Activated naive CD8-positive, alpha-beta T cell treated with anti-CD3 and anti-CD28 coated beads, Interleukin-2, amount 10 ng/mL, durations not matched to agents 7 days and 5 days (primary cell): ENCODE data around the gene BGN. TPM values are rescaled to one million over a fixed set of nuclear protein-coding genes. Genes with fewer than 3 reads are reported as not detected.

ENCODE experiments used
- ATAC-seq: fragments of 150-1000 bp; cut with Tn5 transposase; one replicate; pipeline ENCODE4 v1.10.0; 2021; ENCODE audit warnings: low read depth, moderate library complexity
- POLR2A ChIA-PET: fragments of 350-600 bp; sonication (Branson Sonifier 250); formaldehyde crosslinking; loops from one replicate; lab custom pipeline; 2021; ENCODE audit warnings: antibody characterized with exemption; lab: Charles Lee
- DNase-seq: peaks from one replicate; pipeline ENCODE4 v3.0.0; 2021
- H3K27ac Mint-ChIP-seq: one replicate; pipeline ENCODE4 v1.8.0; 2022; ENCODE audit warnings: mild to moderate bottlenecking, mixed read lengths
- H3K27me3 Mint-ChIP-seq: one replicate; pipeline ENCODE4 v1.8.0; 2022; ENCODE audit warnings: mild to moderate bottlenecking, moderate library complexity, mixed read lengths
- H3K36me3 Mint-ChIP-seq: one replicate; pipeline ENCODE4 v1.8.0; 2021; ENCODE audit warnings: mild to moderate bottlenecking, mixed read lengths
- H3K4me1 Mint-ChIP-seq: one replicate; pipeline ENCODE4 v1.8.0; 2021; ENCODE audit warnings: mixed read lengths
- H3K4me3 Mint-ChIP-seq: one replicate; pipeline ENCODE4 v1.8.0; 2022; ENCODE audit warnings: mild to moderate bottlenecking, moderate library complexity, mixed read lengths
- H3K9me3 Mint-ChIP-seq: one replicate; pipeline ENCODE4 v1.8.0; 2021; ENCODE audit warnings: mixed read lengths
- total RNA-seq, 2 experiments: library from RNA; stranded (reverse); gene quantifications; one replicate each; pipeline ENCODE4 v1.2.3, GENCODE V29; 2021

BGN gene
- total RNA-seq, 2 experiments from 2014 or later = not detected

DNA sequence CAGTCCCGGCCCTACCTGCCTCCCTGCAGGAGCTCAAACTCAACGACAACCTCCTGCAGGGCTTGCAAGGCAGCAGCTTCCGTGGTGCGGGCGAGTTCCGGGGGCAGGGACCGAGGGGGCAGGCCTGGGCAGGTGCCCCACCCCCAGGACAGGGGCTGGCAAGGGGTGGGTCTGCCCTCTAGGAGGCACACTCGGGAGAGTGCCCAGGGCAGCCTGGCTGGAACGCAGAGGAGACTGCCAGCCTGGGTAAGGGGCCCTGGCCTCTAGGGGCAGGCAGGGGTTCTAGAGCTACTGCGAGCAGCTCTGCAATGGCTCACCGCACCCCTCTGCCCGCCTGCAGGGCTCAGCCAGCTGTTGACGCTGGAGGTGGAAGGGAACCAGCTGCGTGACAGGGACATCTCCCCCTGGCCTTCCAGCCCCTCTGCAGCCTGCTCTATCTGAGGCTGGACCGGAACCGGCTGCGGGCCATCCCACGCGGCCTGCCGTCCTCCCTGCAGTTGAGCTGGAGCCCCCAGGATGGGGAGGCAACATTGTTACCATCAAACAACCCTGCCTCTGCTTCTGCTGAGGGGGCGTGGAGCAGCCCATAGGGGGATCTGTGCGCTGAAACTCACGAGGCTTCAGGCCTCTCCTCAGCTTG lies 12.3 kb upstream of the BGN start:
- DNase-seq (no peak), ATAC-seq (no peak)
- Mint-ChIP-seq H3K9me3 (no peaks in the 10 kb centered on the region), H3K4me1 (no peaks in the 10 kb centered on the region), H3K27me3 (no peaks in the 10 kb centered on the region), H3K4me3 (no peak overlapping the region), H3K27ac (no peak overlapping the region), H3K36me3 (no peaks in the 10 kb centered on the region)
- POLR2A ChIA-PET = no interaction called here

DNA sequence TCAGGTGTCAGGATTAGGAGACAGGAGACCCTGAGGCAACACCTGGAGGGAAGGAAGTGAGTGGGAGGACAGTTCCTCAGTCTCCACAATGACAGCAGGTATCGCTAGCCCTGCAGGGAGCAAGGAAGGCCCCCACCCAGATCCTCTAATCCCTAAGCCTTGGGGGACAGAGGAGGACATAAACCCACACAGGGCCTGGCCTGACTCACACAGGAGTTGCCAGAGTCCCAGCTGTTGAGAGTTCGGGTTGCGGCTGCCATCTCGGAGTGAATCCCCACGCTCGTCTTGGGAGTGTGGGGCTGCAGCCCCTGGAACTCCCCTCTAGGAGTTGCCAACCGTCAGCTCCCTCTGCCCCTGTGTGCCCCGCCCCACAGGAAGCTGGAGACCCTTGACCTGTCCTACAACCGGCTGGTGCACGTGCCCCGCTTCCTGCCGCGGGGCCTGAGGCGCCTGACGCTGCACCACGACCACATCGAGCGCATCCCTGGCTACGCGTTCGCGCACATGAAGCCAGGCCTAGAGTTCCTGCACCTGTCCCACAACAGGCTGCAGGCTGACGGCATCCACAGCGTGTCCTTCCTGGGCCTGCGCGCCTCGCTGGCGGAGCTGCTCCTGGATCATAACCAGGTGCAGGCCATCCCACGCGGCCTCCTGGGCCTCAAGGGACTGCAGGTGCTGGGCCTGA lies 9.2 kb upstream of the BGN start:
- POLR2A ChIA-PET = no interaction called here
- Mint-ChIP-seq H3K27me3 (no peaks in the 10 kb centered on the region), H3K4me1 (no peaks in the 10 kb centered on the region), H3K9me3 (no peaks in the 10 kb centered on the region), H3K27ac (no peak overlapping the region), H3K36me3 (no peaks in the 10 kb centered on the region), H3K4me3 (no peak overlapping the region)
- no peak for ATAC-seq
- no peak for DNase-seq

DNA sequence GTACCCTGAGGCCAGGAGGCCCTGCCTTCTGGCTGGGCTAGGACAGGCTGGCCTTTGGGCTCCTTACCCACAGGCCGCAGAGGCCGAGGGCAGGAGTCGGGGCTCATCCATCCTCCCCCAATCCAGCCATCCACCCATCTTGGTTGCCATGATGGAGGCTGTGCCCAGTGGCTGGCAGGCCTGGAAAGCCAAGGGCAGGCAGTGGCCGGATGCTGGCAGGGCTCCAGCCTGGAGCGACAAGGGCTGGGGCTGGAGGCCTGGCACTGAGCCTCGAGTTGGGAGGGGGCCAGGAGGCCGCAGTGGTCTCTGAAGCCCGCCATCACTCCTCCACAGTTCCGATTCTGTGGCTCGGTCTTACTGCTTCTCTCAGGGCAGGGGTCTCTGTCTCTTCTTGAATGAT lies 8.6 kb upstream of the BGN start:
- Mint-ChIP-seq H3K9me3 (no peaks in the 10 kb centered on the region), H3K27ac (no peak overlapping the region), H3K4me1 (no peaks in the 10 kb centered on the region), H3K36me3 (no peaks in the 10 kb centered on the region), H3K4me3 (no peak overlapping the region), H3K27me3 (no peaks in the 10 kb centered on the region)
- ATAC-seq (no peak), DNase-seq (no peak)
- POLR2A ChIA-PET = no interaction called here

DNA sequence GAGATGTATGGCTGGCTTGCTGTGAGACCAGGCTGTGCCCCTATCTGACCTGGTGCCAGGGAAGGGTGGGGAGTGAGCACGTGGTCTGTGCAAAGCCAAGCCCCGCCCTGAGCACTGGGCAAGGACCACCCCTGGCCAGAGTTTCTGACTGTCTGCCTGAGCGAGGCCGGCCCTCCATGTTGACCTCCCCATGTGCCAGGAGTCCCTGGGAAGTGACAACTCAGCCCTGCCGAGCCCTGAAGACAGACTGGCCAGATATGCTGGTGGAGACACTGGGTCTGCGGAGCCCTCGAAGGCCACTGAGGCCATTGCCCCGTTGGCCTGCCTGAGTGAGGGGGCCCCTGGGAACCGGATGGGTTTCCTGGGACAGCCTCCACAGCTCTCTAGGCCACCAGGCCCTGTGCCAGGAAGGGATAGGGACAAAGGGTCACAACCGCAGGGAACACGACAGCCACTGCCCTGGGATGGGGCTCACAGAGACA lies 7.1 kb upstream of the BGN start:
- POLR2A ChIA-PET = no interaction called here
- Mint-ChIP-seq H3K4me1 (no peaks in the 10 kb centered on the region), H3K4me3 (no peak overlapping the region), H3K27ac (no peak overlapping the region), H3K36me3 (no peaks in the 10 kb centered on the region), H3K27me3 (no peaks in the 10 kb centered on the region), H3K9me3 (no peaks in the 10 kb centered on the region)
- DNase-seq = no peak
- ATAC-seq = no peak

DNA sequence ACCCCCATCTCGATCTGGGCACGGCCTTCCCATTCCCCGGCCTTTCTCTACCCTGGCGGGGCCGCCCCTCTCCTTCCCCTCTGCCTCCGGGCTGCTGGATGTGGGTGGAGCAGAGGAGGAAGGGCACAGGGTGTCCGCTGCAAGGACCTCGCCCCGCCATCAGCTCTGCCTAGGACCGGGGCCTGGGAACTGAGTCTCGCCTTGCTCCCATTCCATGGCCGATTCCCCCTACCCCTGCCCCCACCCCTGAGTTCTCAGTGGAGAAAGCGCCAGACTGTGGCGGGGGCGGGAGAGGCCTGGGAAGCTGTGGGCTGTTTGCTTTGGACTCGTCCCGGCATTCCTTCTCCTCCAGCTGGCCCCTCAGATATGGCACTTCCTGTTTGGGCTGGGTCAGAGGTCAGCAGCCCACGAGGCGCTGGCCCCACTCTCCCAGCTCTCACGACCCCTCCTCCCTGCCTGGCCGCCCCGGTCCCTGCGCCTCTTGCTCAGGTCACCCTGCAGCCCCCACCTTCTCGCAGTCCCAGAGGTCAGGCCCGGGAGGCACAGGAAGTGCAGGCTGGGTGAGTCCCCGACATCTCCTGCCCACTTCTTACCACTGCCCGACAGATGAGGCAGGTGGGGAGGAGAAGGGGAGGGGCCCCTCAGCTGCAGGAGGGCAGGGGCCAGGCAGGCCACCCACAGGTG lies 6.4 kb upstream of the BGN start:
- POLR2A ChIA-PET = no interaction called here

DNA sequence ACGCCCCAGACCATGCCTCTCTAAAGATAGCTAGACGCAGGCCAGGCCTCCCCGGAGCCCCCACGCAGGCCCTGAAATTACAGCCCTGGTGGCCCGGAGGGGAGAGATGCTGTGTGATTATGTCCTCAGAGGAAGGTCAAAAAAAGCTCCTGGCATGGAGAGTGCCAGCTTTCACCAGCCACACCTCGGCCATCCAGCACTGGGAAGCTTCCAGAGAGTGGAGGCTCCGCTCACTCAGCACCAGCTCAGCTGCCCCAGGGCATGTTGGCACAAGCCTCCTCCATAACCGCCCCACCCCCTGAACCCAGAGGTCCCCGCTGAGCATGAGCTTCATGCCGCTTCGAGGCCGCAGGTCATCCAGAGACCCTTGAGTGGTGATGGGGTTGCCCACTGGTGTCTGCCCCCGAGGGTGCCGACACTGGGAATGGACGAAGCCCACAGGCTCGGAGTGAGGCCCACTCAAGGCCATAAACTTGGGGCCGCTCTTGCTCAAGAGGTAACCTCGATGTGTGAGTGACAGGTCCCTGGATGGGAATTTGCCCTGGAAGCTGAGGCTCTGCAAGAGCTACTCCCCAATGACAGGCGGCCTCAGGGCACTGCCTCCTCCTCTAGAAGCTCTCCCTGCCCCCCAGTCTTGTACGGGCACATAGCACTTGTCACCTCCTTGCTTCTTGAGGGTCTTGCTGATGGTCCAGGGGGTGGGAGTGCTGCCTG lies 4.4 kb upstream of the BGN start:
- DNase-seq = no peak
- Mint-ChIP-seq H3K36me3 (no peaks in the 10 kb centered on the region), H3K27ac (no peak overlapping the region), H3K27me3 (no peaks in the 10 kb centered on the region), H3K4me1 (no peaks in the 10 kb centered on the region), H3K4me3 (no peak overlapping the region), H3K9me3 (no peaks in the 10 kb centered on the region)
- POLR2A ChIA-PET = no interaction called here
- no peak for ATAC-seq

More for the DNA sequence above, 6.4 kb upstream of the BGN start:
- Mint-ChIP-seq H3K4me1 (no peaks in the 10 kb centered on the region), H3K9me3 (no peaks in the 10 kb centered on the region), H3K36me3 (no peaks in the 10 kb centered on the region), H3K27ac (no peak overlapping the region), H3K4me3 (no peak overlapping the region), H3K27me3 (no peaks in the 10 kb centered on the region)
- no peak for DNase-seq
- no peak for ATAC-seq

DNA sequence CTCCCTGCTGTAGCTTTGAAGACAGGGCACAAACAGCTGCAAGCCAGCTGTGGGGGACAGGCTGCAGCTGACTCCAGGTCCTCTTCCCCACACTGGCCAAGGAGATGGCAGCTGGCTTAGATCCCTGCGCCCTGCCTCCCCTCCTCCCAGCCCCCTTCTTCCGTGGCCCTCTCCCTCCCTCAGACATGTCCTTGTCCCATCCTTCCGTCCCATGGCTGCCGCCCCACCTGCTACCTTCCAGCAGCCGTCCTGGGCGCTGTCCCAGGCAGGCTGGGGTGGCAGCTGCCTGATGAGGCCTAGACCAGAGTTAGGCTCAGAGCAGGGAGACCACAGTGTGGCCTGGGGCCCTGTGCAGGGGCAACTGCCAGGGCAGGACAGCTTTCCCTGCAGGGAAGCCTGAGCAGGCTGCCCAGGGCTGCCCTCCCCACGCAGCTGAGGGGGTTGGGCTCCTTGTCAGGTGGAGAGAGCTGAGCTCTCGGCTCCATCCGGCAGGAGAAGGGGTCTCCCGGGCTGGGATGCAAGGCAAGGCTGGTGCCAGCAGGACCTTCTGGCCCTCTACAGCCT lies 3.3 kb upstream of the BGN start:
- Mint-ChIP-seq H3K27ac (no peak overlapping the region), H3K4me1 (no peaks in the 10 kb centered on the region), H3K36me3 (no peaks in the 10 kb centered on the region), H3K4me3 (no peak overlapping the region), H3K27me3 (no peaks in the 10 kb centered on the region), H3K9me3 (no peaks in the 10 kb centered on the region)
- no peak for ATAC-seq
- POLR2A ChIA-PET = no interaction called here
- no peak for DNase-seq

DNA sequence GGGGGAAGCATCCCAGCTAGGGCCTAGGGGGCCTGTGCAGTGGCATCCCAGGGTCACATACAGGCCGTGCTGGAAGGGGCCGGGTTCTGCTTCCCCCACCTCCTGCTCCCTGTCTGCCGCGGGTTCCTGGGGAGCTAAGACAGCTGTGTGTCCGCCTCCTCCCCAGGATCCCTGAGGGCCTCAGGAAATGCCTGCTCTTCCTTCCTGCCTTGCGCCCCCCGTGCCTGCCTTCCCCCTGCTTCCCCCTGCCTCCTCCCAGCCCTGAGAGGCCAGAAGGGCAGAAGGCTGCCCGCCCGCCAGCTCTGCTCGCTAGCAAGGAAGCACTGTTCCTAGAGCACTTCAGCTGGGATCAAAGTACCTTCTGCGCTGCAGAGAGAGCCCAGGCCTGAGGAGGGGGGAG lies 2.9 kb upstream of the BGN start:
- ATAC-seq (no peak), DNase-seq (no peak)
- Mint-ChIP-seq H3K4me1 (no peaks in the 10 kb centered on the region), H3K27me3 (no peaks in the 10 kb centered on the region), H3K4me3 (no peak overlapping the region), H3K9me3 (no peaks in the 10 kb centered on the region), H3K27ac (no peak overlapping the region), H3K36me3 (no peaks in the 10 kb centered on the region)
- POLR2A ChIA-PET = no interaction called here

DNA sequence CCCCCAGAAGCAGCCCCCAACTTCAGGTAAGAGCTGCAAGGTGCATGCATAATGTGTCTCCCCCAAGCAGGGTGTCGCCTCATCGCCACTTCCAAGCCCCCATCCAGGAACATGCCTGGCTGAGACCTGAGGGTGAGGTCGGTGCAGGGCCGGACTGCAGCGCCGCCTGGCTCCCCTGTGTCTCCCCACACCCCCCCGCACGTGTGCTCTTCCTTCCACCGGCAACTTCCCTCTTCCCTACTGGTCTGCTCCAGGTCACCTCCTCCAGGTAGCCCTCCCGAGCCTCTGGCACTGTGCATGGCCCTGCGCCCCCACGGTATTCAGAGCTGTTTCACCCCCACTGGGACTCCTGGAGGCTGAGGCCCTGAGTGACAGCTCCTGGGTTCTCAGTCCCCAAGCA lies 2.2 kb upstream of the BGN start:
- Mint-ChIP-seq H3K36me3 (no peaks in the 10 kb centered on the region), H3K9me3 (no peaks in the 10 kb centered on the region), H3K4me3 (no peak overlapping the region), H3K27ac (no peak overlapping the region), H3K27me3 (no peaks in the 10 kb centered on the region), H3K4me1 (no peaks in the 10 kb centered on the region)
- no peak for DNase-seq
- POLR2A ChIA-PET = no interaction called here
- no peak for ATAC-seq

DNA sequence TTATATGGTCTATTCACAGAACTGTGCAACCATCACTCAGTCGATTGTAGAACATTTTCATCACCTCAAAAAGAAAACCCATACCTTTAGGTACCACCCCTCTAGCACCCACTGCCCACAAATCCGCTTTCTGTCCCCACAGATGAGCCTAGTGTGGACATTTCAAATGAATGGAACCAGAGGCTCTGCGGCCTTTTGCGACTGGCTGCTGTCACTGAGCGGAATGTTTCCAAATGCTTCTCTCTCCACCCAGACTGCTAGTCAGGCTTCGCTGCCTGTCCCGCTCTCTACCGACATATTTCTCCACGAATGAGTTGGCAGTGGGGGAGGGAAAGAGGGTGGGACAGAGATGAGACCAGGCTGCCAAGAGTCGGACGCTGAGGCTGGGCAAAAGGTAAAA lies 1.7 kb upstream of the BGN start:
- H3K36me3 Mint-ChIP-seq = no peaks in the 10 kb centered on the region
- no peaks in the 10 kb centered on the region for H3K9me3 Mint-ChIP-seq
- H3K4me1 Mint-ChIP-seq = no peaks in the 10 kb centered on the region
- no peak for ATAC-seq
- H3K4me3 Mint-ChIP-seq = no peak overlapping the region
- H3K27me3 Mint-ChIP-seq = no peaks in the 10 kb centered on the region
- POLR2A ChIA-PET = no interaction called here
- no peak for DNase-seq
- H3K27ac Mint-ChIP-seq = no peak overlapping the region

DNA sequence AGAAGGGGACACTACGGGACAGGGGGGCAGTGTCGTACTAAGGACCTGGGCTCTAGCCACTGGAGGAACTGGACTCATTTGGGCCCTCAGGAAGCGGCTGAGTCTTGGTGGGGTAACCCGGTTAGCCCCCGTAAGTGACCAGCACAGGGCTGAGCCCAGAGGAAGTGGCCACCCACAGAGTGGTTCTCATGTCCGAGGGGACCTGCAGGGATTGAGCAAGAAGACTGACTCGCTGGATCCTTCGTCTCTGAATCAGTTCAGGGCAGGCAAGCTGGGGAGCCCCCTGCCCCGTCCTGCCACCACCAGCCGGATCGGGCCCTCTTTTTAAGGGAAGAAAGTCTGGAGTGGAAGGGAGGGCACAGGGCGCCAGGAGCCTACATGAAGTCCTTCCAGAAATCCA lies 719 bp upstream of the BGN start:
- Mint-ChIP-seq H3K4me1 (no peaks in the 10 kb centered on the region), H3K27ac (no peak overlapping the region), H3K4me3 (no peak overlapping the region), H3K27me3 (no peaks in the 10 kb centered on the region), H3K9me3 (no peaks in the 10 kb centered on the region), H3K36me3 (no peaks in the 10 kb centered on the region)
- POLR2A ChIA-PET = no interaction called here
- ATAC-seq = no peak
- no peak for DNase-seq

DNA sequence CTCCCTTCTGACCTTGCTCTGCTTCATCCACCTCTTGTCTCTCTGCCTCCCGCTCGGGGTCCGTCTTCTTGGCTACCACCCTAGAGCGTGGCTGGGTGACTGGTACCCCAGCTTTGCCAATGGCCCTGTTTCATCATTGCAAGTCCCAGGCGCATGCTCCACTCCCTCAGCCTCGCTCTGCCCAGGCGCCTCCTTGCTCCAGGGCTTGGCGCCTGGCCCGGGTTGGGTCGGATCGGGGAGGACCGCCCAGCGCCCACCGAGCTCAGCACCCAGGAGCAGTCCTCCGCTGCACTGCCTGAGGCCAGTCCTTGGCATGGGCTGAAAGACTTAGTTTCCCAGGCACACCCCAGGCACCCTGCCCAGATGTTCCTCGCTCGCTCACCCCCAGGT lies 577 bp downstream of the BGN start:
- Mint-ChIP-seq H3K9me3 (no peaks in the 10 kb centered on the region), H3K27ac (no peak overlapping the region), H3K4me3 (no peak overlapping the region), H3K27me3 (no peaks in the 10 kb centered on the region), H3K36me3 (no peaks in the 10 kb centered on the region), H3K4me1 (no peaks in the 10 kb centered on the region)
- ATAC-seq = no peak
- DNase-seq = no peak
- POLR2A ChIA-PET = no interaction called here

DNA sequence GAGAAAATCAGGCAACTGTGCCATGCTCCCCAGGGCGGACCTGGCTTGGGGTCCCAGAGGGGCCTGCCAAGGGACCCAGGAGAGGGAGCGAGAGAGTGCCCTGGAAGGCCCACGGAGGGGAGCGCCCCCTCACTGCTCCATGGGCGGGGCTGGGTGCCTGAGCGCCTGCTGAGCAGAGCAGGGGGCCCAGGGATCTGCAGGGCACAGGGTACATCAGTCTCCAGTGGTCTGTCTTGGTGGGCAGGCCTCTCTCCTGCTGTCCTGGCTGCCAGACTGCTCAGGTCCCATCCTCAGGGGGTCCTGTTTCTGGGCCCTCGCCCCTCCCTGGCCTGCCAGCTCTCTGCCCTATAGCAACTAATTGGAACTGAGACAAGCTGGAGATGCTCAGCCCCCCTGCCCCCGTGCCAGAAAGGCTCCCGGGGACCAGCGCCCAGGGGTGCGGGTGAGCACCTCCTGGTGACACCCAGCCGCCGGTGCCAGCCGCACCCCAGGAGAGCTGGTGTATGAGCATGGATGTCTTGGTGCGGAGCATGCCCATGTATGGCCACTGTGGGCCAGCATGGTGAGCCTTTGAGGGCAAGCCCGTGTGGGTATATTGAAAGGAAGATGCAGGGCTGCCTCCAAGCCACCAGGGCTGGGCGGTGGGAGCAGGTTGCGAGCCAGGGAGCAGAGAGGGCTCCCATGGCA lies 1.3 kb downstream of the BGN start:
- no peaks in the 10 kb centered on the region for H3K4me1 Mint-ChIP-seq
- no peaks in the 10 kb centered on the region for H3K9me3 Mint-ChIP-seq
- POLR2A ChIA-PET = no interaction called here

More for the DNA sequence above, 1.3 kb downstream of the BGN start:
- no peak overlapping the region for H3K4me3 Mint-ChIP-seq
- H3K27me3 Mint-ChIP-seq = no peaks in the 10 kb centered on the region
- DNase-seq (no peak), ATAC-seq (no peak)
- no peaks in the 10 kb centered on the region for H3K36me3 Mint-ChIP-seq
- no peak overlapping the region for H3K27ac Mint-ChIP-seq
